NCI-H2196 (cell line): ENCODE results near the gene LAMA2.
A peak's percentile ranks its signal among the peaks of the same experiment; 100 is the strongest.

ENCODE experiments used
- DNase-seq: peaks from one replicate; lab custom pipeline; 2025; ENCODE audit not compliant: unreplicated experiment; lab: John Stamatoyannopoulos, UW

LAMA2 gene

DNA sequence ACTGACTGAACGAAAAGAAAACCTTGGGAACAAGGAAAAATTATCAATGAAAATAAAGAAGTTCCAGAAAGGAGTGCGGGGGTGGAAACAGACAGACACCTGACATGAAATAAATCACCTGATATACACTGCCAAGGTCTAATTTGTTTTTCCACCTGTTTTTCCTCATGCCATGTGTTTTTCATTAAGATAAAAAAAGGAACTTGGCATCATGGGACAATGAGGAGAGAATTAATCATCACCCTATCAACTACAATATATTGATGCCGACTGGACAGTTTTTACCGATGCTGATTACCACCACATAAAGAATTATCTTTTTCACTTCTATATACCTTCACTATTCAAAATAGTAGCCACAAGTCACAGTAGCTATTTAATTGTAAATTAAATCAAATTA lies 593.9 kb downstream of the LAMA2 start:
- DNase-seq, result no peak

DNA sequence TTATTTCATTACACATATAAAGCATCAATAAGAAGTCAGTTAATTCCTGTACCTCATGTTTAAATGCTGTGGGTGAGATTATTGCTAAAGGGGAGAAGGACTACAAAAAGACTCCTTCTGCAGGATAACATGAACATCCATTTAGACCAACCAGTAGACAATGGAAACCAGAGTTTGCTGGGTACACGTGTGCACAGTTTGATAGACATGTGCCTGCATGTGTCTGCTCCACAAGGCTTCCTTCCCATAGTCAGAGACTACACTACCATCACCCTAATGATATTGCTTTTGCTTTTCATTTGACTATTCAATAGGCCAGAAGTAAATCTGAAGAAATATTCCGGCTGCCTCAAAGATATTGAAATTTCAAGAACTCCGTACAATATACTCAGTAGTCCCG lies 595.4 kb downstream of the LAMA2 start:
- DNase-seq, result no peak

DNA sequence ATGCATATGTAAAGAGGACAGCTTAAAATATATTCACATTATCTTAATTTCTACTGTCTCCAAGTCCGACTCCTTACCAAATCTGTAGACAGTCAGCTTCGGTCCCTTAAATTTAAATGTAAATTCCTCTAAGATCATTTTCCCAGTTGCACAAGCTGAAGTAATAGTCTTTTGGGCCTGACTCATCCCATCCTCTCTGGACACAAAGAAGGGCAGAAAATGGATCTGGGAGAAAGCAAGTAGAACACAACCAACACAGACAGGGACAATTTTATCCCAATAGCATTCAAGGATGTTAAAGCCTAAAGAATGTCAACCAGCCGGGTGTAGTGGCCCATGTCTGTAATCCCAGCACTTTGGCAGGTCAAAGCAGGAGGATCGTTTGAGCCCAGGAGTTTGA lies 598.8 kb downstream of the LAMA2 start:
- no peak for DNase-seq

DNA sequence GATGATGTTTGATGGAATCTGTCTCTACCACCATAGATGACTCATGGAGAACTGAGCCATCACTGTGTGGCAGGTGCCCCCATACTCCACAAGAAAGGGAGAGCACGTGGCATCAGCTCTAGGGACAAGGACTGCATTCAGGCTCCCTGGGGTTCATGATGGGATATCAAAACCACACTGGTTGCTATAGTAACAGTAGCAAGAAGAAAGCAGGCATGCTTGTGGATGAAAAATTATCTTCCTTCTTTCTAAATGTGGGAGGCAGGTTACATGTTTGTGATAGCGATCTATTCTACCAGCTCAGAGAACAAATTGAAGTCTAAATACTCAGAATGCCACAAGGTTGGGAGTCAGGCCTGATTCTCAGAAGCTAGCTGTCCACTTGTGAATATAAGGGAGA lies 602.8 kb downstream of the LAMA2 start:
- no peak for DNase-seq

DNA sequence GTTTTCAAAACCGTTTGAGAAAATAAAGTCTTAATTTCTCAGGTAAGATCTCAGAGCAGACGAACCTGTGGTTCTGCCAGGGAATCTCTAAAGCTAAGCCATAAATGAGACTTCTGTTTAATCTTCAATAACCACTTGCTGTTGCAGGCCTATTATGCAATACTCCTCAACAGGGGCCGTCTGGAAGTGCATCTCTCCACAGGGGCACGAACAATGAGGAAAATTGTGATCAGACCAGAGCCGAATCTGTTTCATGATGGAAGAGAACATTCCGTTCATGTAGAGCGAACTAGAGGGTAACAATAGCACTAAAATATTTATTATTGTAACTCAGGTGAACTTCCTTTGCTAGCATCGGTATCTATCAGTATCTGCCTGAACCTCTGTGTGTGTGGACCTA lies 603.4 kb downstream of the LAMA2 start:
- no peak for DNase-seq

DNA sequence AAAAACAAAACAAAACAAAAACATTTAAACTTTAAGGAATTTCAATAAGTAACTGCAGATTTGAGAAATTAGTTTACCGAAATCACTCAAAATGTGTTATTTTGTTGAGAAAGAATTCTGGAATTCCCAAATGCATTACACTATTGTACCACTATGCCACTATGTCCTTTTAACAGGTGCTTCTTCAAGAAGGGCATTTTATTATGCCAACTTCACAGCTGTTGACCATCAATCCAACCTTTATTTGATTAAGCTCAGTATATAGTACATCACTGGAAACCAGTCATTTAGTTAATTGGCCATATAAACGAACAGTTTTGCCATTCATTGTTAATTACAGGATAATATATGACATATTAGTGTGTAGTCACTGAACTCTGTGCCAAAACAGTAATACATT lies 605.4 kb downstream of the LAMA2 start:
- DNase-seq, result no peak

DNA sequence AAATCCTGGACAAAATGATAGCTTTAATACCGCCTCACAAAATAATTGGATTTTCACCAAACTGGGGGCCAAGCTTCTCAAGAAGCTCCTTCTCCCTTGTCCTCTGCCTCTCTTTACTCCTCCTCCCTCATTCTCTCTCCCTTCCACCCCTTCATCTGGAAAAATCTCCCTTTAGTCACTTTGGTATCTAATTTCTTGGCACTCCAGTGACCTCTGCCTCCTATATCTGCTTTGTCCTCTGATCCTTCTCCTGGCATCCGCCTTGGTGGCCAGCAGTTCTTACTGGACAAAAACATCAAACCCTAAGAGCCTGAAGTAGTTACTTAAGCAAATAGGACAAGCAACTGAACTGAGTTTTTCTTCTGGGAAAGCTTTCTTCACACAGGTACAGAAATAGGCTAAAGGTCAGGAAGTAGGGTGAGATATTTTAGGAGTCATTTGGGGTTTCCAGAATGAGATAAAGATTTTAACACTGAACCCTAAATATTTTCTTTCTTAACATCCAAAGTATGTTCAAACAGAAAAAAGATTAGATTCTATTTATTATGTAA lies 606.4 kb downstream of the LAMA2 start:
- no peak for DNase-seq

DNA sequence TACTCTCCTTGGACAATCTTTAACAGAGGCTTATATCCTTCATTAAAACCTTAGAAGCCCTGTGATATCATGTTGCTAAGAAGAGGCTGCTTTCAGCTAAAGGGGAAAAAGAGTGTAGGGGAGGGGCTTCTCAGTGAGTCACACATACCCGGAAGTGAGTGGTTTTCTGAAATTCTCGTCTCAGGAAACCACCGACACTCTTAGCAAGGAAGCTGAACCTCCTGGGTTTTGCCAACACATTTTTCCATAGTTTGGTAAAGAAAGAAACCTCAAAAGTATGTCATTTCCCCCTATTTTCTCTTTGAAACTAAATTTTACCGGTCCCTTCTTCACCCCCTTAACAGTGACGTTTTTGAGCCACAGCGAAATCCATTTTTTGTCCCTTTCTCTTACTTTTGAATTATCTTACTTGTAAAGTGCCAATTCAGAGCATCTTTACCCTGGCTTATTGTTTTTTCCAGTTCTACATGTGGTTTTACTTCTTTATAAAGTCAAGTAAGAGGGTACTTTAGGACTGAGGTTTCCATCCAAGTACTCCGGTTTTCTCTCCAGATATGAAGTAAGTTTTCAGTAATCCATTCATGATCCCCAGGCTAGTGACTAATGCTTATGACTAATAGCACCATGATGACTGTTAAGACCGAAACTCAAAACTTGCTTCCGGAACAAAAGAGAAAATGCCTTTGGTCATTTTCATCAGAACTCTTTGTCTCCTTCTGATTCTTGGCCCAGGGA lies 607.8 kb downstream of the LAMA2 start:
- no peak for DNase-seq

DNA sequence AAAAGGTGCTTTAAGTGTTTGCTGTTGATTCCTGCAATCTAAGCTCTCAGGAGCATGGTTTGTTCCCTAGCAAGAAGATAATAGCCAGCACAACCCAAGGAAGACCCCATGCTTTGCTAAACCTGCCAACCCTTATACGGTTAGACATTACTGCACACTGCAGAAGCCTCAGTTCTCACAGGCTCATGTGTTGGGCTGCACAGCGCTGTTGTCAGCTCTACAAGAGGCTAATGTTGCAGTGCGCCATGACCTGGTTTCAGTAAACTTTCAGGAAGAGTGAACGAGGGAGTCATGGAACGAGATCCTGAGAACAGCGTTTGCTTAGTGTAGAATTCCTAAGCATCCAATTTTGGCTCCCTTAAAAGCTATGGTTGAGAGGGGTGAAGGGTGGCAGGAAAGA lies 608.5 kb downstream of the LAMA2 start:
- no peak for DNase-seq

DNA sequence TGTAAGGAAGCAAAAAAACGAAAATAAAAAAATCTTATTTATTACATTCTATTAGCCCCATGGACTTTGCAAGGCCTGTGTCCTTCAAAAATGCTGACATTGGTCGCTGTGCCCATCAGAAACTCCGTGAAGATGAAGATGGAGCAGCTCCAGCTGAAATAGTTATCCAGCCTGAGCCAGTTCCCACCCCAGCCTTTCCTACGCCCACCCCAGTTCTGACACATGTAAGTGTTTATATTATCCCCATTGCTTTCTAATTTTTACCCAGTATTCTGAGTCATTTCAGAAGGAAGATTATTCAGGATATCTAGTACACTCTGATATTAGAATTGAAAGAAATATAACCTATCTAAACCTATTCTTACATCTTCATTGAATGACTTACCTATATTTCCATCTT lies 609.3 kb downstream of the LAMA2 start:
- no peak for DNase-seq

DNA sequence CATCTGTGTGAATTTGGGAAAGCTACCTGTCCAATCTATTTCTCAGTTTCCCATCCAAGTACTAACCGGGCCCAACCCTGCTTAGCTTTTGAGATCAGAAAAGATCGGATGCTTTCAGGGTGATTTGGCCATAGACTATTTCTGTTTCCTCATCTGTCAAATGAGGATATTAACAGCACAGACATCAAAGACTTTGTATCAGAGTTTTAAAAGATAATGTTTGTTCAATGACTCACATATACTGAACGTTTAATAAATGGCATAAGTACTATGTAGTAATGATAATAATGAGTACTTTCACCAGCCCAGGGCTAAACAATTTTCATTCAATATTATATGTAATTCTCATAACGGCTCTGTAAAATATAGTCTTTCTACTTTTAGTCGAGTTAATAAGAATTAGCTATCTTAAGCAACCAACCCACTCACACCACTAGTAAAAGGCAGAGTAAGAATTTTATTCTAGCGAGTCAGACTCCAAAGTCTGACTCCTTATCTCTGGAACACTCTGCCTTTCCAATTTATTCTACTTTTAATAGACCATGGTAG lies 610.5 kb downstream of the LAMA2 start:
- DNase-seq, result no peak

DNA sequence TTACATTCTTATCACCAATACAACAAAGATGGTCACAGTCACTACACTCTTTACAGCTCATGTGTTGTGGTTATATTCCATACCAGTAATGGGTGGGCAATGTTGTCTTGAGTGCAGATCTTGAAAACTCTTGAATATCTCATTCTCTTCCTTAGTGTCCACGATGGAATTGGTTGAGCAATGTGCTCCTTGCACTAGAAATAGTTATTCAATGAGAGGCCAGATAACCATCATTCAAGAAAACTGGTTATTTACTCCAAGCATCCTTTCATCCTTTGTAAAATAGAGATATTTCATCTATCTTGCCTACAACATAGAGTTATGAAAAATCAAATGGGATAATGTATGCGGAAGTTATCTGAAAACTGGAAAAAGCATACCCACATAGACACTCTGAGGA lies 611.2 kb downstream of the LAMA2 start:
- no peak for DNase-seq

DNA sequence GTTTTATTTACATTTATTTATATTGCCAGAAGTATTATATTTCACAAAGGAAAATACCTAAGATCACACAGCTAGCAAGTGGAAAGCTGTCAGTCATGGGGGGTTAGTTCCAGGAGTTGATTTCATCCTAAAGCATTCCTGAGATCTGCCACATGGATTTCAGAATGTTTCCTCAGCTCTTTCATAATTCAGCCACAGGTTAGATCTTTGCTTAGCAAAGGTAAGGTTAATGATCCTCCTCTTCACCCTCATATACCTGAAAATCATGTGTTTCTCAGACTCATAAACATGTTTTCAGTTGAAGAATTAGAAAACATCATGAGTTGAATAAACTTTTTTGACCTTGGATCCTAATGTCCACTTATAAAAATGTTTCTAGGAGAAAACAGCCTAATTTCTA lies 611.6 kb downstream of the LAMA2 start:
- no peak for DNase-seq

DNA sequence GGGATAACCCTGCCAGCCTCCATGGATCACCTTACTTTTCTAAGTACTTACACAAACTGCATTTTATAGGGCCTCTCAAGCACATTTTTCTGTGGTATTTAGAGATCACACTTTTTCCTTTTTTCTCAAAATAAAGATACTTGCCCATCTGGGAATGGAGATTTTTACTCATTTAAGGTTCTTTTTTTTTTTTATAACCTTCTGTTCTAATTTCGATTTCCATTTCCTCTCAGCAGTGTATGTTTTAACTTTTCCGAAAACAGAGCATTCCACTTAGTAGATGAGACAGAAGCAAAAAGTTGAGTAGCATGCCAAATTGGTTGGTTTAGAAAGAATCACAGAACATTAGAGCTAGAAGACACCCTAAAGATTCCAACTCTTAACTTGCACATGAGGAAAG lies 612.7 kb downstream of the LAMA2 start:
- no peak for DNase-seq

DNA sequence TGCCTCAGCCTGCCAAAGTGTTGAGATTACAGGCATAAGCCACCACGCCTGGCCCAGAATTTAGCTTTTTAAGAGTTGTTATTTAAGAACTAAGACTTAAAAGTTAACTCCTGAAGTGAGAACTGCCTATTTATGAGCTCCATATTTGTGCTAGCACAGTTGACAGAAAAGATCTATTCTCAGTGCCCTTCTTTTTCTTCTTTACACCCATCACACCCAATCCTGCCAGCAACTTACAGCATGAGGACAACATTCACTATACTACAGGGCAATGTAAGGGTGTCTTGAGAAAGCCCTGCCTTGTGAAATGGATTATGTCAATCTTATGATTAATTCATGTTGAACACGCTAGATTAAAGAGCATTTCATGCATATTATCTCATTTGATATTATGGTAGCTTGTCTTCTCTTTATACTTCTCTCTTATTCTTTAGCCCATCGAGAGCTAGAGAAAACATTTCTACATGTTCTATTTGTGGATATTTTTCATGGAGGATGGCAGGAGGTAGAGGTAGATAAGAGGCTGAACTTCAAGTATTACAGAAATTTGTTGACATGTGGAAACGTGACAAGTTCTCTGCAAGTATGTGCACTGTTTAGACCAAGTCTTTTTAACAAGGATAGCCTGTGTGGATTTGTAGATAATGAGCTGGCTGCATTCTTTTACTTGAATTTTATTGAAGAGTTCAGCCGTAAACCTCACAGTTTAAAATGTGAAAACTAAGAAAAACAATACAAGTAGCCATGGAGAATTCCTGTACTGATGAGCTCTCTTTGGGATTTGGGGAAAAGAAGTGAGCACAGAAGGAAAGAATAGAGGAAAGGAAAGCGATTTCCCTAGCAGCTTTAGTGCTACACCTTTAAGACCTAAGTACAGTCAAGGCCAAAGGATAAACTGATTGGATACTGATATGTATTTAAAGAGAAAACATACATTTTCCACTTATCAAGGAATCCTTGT lies 614.8 kb downstream of the LAMA2 start:
- DNase-seq, result no peak

DNA sequence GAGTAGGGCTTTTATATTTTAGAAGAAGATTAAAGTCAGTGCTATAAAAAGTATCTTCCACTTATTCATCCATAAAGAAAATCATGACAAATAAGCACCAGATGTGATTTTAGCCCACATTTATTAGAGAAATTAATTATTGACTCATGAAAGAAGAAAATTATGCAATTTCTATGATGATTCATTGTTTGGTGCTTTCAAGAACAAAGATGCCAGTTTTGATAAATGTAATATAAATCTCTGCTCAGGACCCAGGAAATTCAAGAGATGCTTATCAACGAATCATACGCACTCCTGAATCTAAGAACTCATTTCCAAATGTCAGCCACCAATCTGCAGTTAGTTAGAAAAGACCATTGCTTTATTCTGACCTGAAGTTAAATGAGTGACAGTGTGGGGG lies 615.6 kb downstream of the LAMA2 start:
- no peak for DNase-seq

DNA sequence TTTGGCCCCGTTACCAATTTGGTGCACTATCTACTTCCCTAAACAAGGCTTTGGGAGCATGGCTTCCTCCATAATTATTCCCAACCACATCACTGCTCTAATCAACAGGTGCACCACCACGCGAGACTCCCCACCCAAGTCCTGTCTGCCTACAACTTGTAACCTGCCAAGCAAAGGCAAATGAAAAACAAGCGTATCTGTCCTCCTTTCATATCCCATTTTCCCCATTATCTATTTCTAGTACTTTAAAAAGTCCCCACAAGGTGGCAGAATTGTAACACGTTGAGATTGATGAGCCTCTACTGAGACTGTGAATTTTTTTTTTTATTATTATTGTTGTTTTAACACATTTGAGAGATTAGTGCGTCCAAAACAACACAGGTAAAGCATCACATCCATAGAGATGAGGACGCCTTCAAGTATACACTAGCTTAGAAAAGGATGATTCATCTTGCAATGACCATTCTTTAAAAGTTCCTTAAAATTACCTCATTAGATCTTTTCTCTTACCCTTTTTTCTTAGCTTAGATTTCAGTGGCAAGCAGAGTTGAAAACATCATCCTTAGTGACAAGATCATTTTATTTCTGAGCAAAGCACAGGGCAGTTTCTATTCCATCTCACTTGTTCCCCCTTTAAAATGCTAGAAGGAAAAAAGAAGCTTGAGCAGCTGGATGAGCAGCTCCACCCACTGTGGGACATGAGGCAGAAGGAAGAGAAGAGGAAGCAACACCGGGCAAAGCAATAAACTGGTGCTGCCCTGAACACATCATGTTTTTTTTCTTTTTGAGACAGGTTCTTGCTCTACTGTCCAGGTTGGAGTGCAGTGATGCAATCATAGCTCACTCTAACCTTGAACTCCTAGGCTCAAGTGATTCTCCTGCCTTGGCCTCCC lies 616.3 kb downstream of the LAMA2 start:
- DNase-seq, result peak; percentile 46

DNA sequence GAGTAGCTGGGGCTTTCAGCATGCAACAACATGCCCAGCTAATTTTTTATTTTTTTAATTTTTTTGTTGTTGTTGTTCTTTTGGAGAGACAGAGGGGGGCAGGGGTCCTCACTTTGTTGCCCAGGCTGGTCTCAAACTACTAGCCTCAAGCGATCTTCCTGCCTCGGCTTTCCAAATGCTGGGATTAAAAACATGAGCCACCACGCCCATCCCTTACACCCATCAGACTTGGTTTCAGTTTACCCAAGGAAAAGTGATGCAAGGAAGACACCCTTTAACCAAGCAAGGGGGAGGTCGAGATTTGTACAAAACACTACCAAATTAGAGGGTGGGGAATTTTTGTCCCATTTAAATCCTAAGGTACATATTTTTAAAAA lies 616.9 kb downstream of the LAMA2 start:
- DNase-seq, result no peak

DNA sequence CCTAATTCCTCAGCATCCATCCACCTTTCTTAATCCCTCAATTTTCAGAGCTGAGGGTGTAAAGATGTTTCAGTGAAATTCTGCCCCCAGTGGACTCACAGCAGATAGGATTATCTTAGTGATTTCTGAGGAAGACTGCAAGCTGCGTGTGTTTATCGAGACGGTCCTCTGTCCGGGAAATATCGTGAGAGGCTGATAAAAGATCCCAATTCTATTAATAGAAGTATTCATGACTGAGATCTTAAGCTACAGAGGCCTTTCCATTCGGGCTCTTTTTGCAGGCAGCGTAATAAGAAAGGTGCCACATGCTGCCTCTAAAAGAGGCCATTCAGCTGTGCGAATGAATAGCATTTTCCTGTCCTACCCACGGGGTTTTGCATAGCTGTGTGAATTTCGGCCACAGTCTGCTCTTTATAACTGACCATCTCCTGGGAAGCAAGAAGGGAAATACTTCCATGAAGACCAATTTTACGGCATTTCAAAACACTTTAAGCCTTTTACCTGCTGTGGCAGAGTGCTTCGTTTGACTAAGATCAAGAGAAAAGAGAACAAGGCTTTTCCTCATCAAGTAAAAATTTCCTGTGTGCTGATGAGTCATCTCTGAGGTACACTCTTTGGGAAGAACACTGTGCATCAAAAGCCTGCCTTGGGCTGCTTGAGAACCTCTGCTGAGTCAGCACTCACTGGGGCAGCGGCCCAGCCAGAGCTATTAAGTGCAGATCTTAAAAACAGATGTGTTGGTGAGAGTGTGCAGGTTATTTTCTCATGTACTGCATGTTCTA lies 618.2 kb downstream of the LAMA2 start:
- no peak for DNase-seq
